ENCODE measurements around the gene SGSH.

The SGSH gene

GRCh38 chr17:80213643-80213975 lies 6.5 kb downstream of the SGSH start:
- H3K79me2 ChIP-seq (ENCODE audit: insufficient read depth, low read length) = no peaks in the 10 kb centered on the region
- H3K9me2 ChIP-seq (replicated peaks; ENCODE audit: insufficient read depth, low read length) = no peaks in the 10 kb centered on the region
- H3K27ac ChIP-seq (ENCODE audit: low read depth, low read length) = no peak overlapping the region
- no peaks in the 10 kb centered on the region for H3K36me3 ChIP-seq (ENCODE audit: low read length)
- no peaks in the 10 kb centered on the region for H3F3A ChIP-seq (ENCODE audit: insufficient read depth)
- no peaks in the 10 kb centered on the region for H3K9me3 ChIP-seq (ENCODE audit: insufficient read depth, low read length)
- no peak overlapping the region for H3K4me2 ChIP-seq (ENCODE audit: low read depth, low read length, poor library complexity, severe bottlenecking)
- no peak overlapping the region for H2AFZ ChIP-seq (ENCODE audit: low read depth, low read length, severe bottlenecking)
- no peaks in the 10 kb centered on the region for H3K27me3 ChIP-seq (ENCODE audit: low read length)
- H4K20me1 ChIP-seq (ENCODE audit: low read depth, low read length) = no peaks in the 10 kb centered on the region
- H3K9ac ChIP-seq (ENCODE audit: low read length) = no peak overlapping the region
- no peak overlapping the region for H3K4me3 ChIP-seq (ENCODE audit: insufficient read depth, low read length, poor library complexity, severe bottlenecking)
- no peak for TF ChIP-seq EZH2phosphoT487 (conservative IDR thresholded peaks at IDR 0.05; ENCODE audit: low read length)
- no peak for TF ChIP-seq CTCF (IDR thresholded peaks at IDR 0.05; ENCODE audit: insufficient read depth, low read length, poor library complexity, severe bottlenecking)

GRCh38 chr17:80212962-80213642 lies 7.0 kb downstream of the SGSH start:
- Histone ChIP-seq H3K4me2 (ENCODE audit: low read depth, low read length, poor library complexity, severe bottlenecking) (no peak overlapping the region), H3K9me3 (ENCODE audit: insufficient read depth, low read length) (no peaks in the 10 kb centered on the region), H3K9me2 (replicated peaks; ENCODE audit: insufficient read depth, low read length) (no peaks in the 10 kb centered on the region), H3K36me3 (ENCODE audit: low read length) (no peaks in the 10 kb centered on the region), H3K27me3 (ENCODE audit: low read length) (no peaks in the 10 kb centered on the region), H3K27ac (ENCODE audit: low read depth, low read length) (no peak overlapping the region), H3K4me3 (ENCODE audit: insufficient read depth, low read length, poor library complexity, severe bottlenecking) (no peak overlapping the region), H3K79me2 (ENCODE audit: insufficient read depth, low read length) (no peaks in the 10 kb centered on the region), H3K9ac (ENCODE audit: low read length) (no peak overlapping the region), H3F3A (ENCODE audit: insufficient read depth) (no peaks in the 10 kb centered on the region), H4K20me1 (ENCODE audit: low read depth, low read length) (no peaks in the 10 kb centered on the region), H2AFZ (ENCODE audit: low read depth, low read length, severe bottlenecking) (no peak overlapping the region)
- no peak for TF ChIP-seq CTCF (IDR thresholded peaks at IDR 0.05; ENCODE audit: insufficient read depth, low read length, poor library complexity, severe bottlenecking)
- TF ChIP-seq EZH2phosphoT487 (conservative IDR thresholded peaks at IDR 0.05; ENCODE audit: low read length) = no peak

GRCh38 chr17:80212511-80212910 lies 7.6 kb downstream of the SGSH start:
- Histone ChIP-seq H3K4me3 (ENCODE audit: insufficient read depth, low read length, poor library complexity, severe bottlenecking) (no peak overlapping the region), H2AFZ (ENCODE audit: low read depth, low read length, severe bottlenecking) (no peak overlapping the region), H3K27me3 (ENCODE audit: low read length) (no peaks in the 10 kb centered on the region), H3K9me2 (replicated peaks; ENCODE audit: insufficient read depth, low read length) (no peaks in the 10 kb centered on the region), H3K79me2 (ENCODE audit: insufficient read depth, low read length) (no peaks in the 10 kb centered on the region), H3K9ac (ENCODE audit: low read length) (no peak overlapping the region), H3K4me2 (ENCODE audit: low read depth, low read length, poor library complexity, severe bottlenecking) (no peak overlapping the region), H3K36me3 (ENCODE audit: low read length) (no peaks in the 10 kb centered on the region), H3K27ac (ENCODE audit: low read depth, low read length) (no peak overlapping the region), H3K9me3 (ENCODE audit: insufficient read depth, low read length) (no peaks in the 10 kb centered on the region), H3F3A (ENCODE audit: insufficient read depth) (no peaks in the 10 kb centered on the region), H4K20me1 (ENCODE audit: low read depth, low read length) (no peaks in the 10 kb centered on the region)
- no peak for TF ChIP-seq EZH2phosphoT487 (conservative IDR thresholded peaks at IDR 0.05; ENCODE audit: low read length)
- TF ChIP-seq CTCF (IDR thresholded peaks at IDR 0.05; ENCODE audit: insufficient read depth, low read length, poor library complexity, severe bottlenecking) = no peak
